SK-N-MC (cell line): ENCODE measurements around the gene ZBTB49.
"Not testable (repeated sequence)": the region's sequence is repeated elsewhere in the genome, so short reads cannot be mapped to it uniquely, and the experiment has no call there.

Source experiments
- DNase-seq: peaks from one replicate; pipeline ENCODE4 v3.0.0-alpha.2; 2011; ENCODE audit warnings: low read depth, low spot score
- H3K27ac ChIP-seq: fragments of 200-600 bp; sonication (generic); 2 replicates; pipeline ENCODE4 v1.5.1; 2016; ENCODE audit warnings: mixed run types
- H3K36me3 ChIP-seq: fragments of 200-600 bp; sonication (generic); 2 replicates; pipeline ENCODE4 v1.6.1; 2017; ENCODE audit warnings: antibody characterized with exemption, low read length, mixed read lengths; ENCODE audit not compliant: insufficient read depth
- H3K4me3 ChIP-seq: fragments of 200-600 bp; sonication (generic); 2 replicates; pipeline ENCODE4 v1.5.1; 2016
- H3K9ac ChIP-seq: fragments of 200-600 bp; sonication (generic); 2 replicates; pipeline ENCODE4 v1.8.0; 2017; ENCODE audit warnings: mixed run types, mixed read lengths; ENCODE audit not compliant: insufficient read length
- H3K9me3 ChIP-seq: fragments of 200-600 bp; sonication (generic); 2 replicates; pipeline ENCODE4 v1.6.1; 2017; ENCODE audit warnings: low read depth, mild to moderate bottlenecking, antibody characterized with exemption, low read length, moderate library complexity, mixed read lengths
- EZH2 ChIP-seq: fragments of 200-600 bp; sonication (generic); IDR thresholded peaks from one replicate; pipeline ENCODE4 v1.6.1; 2017; ENCODE audit warnings: antibody characterized with exemption
- FOXP2 ChIP-seq: optimal IDR thresholded peaks from 2 replicates; pipeline ENCODE3; 2011; ENCODE audit warnings: mild to moderate bottlenecking, moderate library complexity; ENCODE audit not compliant: insufficient read depth; ENCODE audit errors: extremely low read length, control extremely low read depth
- POLR2AphosphoS5 ChIP-seq: IDR thresholded peaks from 2 replicates; pipeline ENCODE4 v1.6.1; 2012; ENCODE audit warnings: mild to moderate bottlenecking, low read depth, low read length, borderline replicate concordance

The ZBTB49 gene

GRCh38 chr4:4254666-4255065, 35.4 kb upstream of the ZBTB49 start:
- TF ChIP-seq EZH2 (no peak), POLR2AphosphoS5 (no peak), FOXP2 (no peak)
- Histone ChIP-seq H3K4me3 (no peak overlapping the region), H3K9me3 (no peaks in the 10 kb centered on the region), H3K9ac (no peak overlapping the region), H3K36me3 (no peaks in the 10 kb centered on the region), H3K27ac (no peak overlapping the region)
- no peak for DNase-seq

GRCh38 chr4:4256799-4257198, 33.3 kb upstream of the ZBTB49 start:
- Histone ChIP-seq H3K27ac (no peak overlapping the region), H3K9ac (no peak overlapping the region), H3K36me3 (no peaks in the 10 kb centered on the region), H3K9me3 (no peaks in the 10 kb centered on the region), H3K4me3 (no peak overlapping the region)
- no peak for TF ChIP-seq POLR2AphosphoS5
- TF ChIP-seq EZH2 = no peak
- TF ChIP-seq FOXP2 = no peak
- DNase-seq = no peak

DNA sequence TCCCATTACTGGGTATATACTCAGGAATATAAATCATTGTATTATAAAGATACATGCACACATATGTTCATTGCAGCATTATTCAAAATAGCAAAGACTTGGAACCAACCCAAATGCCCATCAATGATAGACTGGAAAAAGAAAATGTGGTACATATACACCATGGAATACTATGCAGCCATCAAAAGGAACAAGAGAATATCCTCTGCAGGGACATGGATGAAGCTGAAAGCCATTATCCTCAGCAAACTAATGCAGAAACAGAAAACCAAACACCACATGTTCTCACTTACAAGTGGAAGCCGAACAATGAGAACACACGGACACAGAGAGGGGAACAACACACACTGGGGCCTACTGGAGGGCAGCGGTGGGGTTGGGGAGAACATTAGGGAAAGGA, 32.3 kb upstream of the ZBTB49 start:
- not testable (repeated sequence) for H3K4me3 ChIP-seq, DNase-seq, H3K9me3 ChIP-seq, H3K27ac ChIP-seq, H3K9ac ChIP-seq, H3K36me3 ChIP-seq

GRCh38 chr4:4259484-4260100, 30.5 kb upstream of the ZBTB49 start:
- H3K4me3 ChIP-seq = no peak overlapping the region

DNA sequence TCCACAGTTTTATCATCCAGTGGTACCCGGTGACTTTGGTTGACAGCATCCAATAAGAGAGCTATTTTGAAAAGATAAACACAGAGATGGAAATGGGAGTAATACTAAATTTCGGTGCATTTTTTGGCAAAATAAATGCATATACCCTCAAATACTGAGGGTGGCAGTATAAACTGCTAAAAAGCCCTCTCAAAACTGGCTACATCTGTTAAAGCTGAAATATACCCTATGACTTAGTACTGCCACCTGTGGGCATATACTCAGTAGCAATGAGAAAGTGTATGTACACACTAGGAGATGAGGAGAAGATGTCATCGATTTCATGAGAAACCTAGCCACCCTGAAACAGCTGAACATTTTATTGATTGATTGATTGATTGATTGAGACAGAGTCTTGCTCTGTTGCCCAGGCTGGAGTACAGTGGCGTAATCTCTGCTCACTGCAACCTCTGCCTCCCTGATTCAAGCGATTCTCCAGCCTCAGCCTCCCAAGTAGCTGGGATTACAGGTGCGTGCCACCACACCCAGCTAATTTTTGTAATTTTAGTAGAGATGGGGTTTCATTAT, 29.8 kb upstream of the ZBTB49 start:
- H3K4me3 ChIP-seq = no peak overlapping the region
- TF ChIP-seq EZH2 (no peak), POLR2AphosphoS5 (no peak), FOXP2 (no peak)

More at GRCh38 chr4:4259484-4260100, 30.5 kb upstream of the ZBTB49 start:
- H3K9ac ChIP-seq = no peak overlapping the region
- no peak for TF ChIP-seq FOXP2
- TF ChIP-seq EZH2 = no peak
- TF ChIP-seq POLR2AphosphoS5 = no peak
- no peak for DNase-seq
- no peaks in the 10 kb centered on the region for H3K9me3 ChIP-seq
- no peak overlapping the region for H3K27ac ChIP-seq
- H3K36me3 ChIP-seq = no peaks in the 10 kb centered on the region

DNA sequence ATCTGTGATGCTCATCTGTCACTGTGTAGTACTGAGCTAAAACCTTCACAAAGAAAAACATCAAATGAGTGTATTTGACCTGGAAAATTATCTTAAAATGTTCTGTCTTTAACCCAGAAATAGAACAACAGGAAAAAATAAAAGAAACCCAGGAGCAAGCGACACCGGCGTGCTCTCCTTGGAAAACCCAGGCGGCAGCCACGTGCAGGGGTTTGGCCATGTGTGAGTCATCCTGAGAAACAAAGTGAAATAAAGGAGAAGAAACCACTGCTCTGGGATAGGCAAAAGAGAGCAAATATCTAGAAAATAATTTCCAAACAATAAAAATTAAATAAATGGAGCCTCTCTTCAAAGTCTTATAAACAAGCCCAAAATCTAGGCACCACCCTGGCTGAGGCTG, 22.1 kb upstream of the ZBTB49 start:
- peaks cover 49% of the 10 kb centered on the region for H3K36me3 ChIP-seq
- no peak overlapping the region for H3K4me3 ChIP-seq
- TF ChIP-seq FOXP2 (no peak), EZH2 (no peak), POLR2AphosphoS5 (no peak)
- no peak overlapping the region for H3K9ac ChIP-seq
- H3K9me3 ChIP-seq = no peaks in the 10 kb centered on the region
- H3K27ac ChIP-seq = no peak overlapping the region
- no peak for DNase-seq

More for the DNA sequence above, 29.8 kb upstream of the ZBTB49 start:
- no peak for DNase-seq
- H3K27ac ChIP-seq = no peak overlapping the region
- no peaks in the 10 kb centered on the region for H3K36me3 ChIP-seq
- H3K9me3 ChIP-seq = no peaks in the 10 kb centered on the region
- H3K9ac ChIP-seq = no peak overlapping the region

DNA sequence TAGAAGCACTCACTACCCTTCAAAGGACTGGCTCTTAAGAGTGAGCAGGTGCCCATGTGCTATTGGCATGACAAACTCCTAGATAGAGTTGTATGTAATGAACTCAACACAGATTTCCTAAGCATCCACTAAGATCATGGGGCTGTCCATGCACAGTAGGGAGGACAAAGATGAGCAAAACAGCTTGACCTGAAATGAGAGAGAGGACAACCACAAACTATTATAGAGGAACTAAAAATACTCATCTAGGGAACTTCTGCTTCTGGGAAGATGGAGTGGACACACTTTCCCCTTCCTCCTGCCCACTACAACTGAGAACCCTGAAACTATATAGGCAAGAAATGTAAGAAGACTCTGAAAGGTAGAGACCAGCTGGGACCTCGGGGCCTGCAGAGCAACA, 21.3 kb upstream of the ZBTB49 start:
- Histone ChIP-seq H3K4me3 (no peak overlapping the region), H3K9ac (no peak overlapping the region), H3K27ac (no peak overlapping the region), H3K9me3 (no peaks in the 10 kb centered on the region), H3K36me3 (peaks cover 57% of the 10 kb centered on the region)
- DNase-seq = no peak
- no peak for TF ChIP-seq EZH2
- no peak for TF ChIP-seq FOXP2
- TF ChIP-seq POLR2AphosphoS5 = no peak

DNA sequence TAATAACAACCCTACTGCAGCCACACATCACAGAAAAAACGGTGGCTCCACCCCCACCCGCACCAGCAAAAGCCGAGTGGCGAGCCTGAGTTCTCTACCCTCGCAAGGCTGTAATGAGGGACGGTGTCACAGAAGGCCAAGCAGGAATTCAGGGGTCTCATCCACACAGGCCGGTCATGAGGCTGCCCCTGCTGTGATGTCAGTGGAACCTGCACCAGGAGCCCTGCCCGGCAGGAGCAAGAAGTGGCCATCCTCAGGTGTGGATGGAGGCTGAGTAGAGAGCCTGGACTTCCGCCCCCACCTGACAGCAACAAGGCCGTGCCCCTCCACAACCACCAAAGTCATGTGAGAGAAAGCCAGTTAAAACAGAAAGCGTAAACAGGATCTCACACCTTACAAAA, 20.7 kb upstream of the ZBTB49 start:
- no peak overlapping the region for H3K4me3 ChIP-seq
- H3K27ac ChIP-seq = no peak overlapping the region
- DNase-seq = no peak
- TF ChIP-seq FOXP2 (no peak), POLR2AphosphoS5 (no peak), EZH2 (no peak)
- no peak overlapping the region for H3K9ac ChIP-seq
- H3K36me3 ChIP-seq = peaks cover 60% of the 10 kb centered on the region
- H3K9me3 ChIP-seq = no peaks in the 10 kb centered on the region

DNA sequence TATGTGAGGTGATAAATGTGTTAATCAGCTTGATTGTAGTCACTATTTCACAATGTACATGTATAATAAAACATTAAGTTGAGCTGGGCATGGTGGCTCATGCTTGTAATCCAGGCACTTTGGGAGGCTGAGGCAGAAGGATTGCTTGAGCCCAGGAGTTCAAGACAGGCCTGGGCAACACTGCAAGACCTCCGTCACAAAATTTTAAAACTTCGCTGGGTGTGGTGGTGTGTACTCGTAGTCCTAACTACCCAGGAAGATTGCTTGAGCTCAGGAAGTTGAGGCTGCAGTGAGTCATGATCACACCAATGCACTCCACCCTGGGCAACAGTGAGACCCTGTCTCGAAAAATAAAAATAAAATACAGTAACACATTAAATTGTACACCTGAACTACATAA, 20.2 kb upstream of the ZBTB49 start:
- H3K4me3 ChIP-seq = no peak overlapping the region
- no peaks in the 10 kb centered on the region for H3K9me3 ChIP-seq
- no peak for TF ChIP-seq POLR2AphosphoS5
- no peak for TF ChIP-seq FOXP2
- no peak for TF ChIP-seq EZH2
- no peak overlapping the region for H3K27ac ChIP-seq
- no peak overlapping the region for H3K9ac ChIP-seq
- H3K36me3 ChIP-seq = peaks cover 65% of the 10 kb centered on the region
- DNase-seq = no peak
